ENCODE data around the gene NOP53. TPM values are rescaled to one million over a fixed set of nuclear protein-coding genes. Genes with fewer than 3 reads are reported as not detected.
"Not testable (repeated sequence)": the region's sequence is repeated elsewhere in the genome, so short reads cannot be mapped to it uniquely, and the experiment has no call there.

The NOP53 gene
- total RNA-seq, 1 experiment from 2014 or later, result 146 TPM

DNA sequence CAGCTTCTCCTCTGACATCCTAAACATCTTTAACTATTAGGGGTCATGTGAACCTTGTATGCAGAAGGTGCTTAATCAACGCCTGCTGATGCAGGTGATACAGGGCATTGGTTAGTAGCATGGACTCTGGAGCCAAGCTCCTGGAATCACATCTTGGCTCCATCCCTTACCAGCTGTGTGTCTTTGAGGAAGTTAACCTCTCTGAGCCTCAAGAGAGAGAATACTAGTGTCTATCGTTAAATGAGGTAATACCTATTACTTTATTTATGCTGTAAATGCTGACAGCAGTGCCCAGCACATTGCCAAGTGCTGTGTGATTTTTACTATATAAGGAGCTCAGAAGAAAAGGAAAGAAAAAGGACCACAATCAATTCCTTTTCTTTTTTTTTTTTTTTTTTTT is 22.0 kb downstream of the NOP53 start:
- no peak overlapping the region for H3K4me3 ChIP-seq (ENCODE audit: low read depth, low read length, poor library complexity, severe bottlenecking)
- BruUV-seq (replicated peaks), result no TSS peak
- H3K4me1 ChIP-seq (ENCODE audit: insufficient read depth, low read length, poor library complexity, severe bottlenecking), result no peaks in the 10 kb centered on the region
- no peak for TF ChIP-seq EZH2 (IDR thresholded peaks at IDR 0.05; ENCODE audit: borderline replicate concordance, low read depth, low read length, poor library complexity, severe bottlenecking)
- TF ChIP-seq, protein P1, sequence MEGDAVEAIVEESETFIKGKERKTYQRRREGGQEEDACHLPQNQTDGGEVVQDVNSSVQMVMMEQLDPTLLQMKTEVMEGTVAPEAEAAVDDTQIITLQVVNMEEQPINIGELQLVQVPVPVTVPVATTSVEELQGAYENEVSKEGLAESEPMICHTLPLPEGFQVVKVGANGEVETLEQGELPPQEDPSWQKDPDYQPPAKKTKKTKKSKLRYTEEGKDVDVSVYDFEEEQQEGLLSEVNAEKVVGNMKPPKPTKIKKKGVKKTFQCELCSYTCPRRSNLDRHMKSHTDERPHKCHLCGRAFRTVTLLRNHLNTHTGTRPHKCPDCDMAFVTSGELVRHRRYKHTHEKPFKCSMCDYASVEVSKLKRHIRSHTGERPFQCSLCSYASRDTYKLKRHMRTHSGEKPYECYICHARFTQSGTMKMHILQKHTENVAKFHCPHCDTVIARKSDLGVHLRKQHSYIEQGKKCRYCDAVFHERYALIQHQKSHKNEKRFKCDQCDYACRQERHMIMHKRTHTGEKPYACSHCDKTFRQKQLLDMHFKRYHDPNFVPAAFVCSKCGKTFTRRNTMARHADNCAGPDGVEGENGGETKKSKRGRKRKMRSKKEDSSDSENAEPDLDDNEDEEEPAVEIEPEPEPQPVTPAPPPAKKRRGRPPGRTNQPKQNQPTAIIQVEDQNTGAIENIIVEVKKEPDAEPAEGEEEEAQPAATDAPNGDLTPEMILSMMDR (conservative IDR thresholded peaks at IDR 0.05; ENCODE audit: low read depth, low read length), result no peak
- H3K36me3 ChIP-seq (ENCODE audit: insufficient read depth, low read length, poor library complexity, severe bottlenecking), result no peaks in the 10 kb centered on the region
- intact Hi-C loops (cut with micrococcal nuclease; ENCODE audit: unreplicated experiment), result no loop called here
- DNase-seq (ENCODE audit: low spot score), result no peak
- POLR2A ChIA-PET (ENCODE audit: low non-redundant PET), result no interaction called here
- CTCF ChIA-PET, result interaction anchor here (0.6 to 0.7 kb wide), 2 partner anchors 10 to 55 kb away, joined by 4 to 5 read pairs; no protein-coding TSS in a partner anchor
- H3K27ac ChIP-seq (ENCODE audit: low read depth, low read length, poor library complexity, severe bottlenecking), result no peak overlapping the region
- no peaks in the 10 kb centered on the region for H3K27me3 ChIP-seq (replicated peaks; ENCODE audit: insufficient read depth, low read depth, low read length, poor library complexity)
- no peaks in the 10 kb centered on the region for H3K9me3 ChIP-seq (ENCODE audit: low read depth, low read length, poor library complexity, severe bottlenecking)

DNA sequence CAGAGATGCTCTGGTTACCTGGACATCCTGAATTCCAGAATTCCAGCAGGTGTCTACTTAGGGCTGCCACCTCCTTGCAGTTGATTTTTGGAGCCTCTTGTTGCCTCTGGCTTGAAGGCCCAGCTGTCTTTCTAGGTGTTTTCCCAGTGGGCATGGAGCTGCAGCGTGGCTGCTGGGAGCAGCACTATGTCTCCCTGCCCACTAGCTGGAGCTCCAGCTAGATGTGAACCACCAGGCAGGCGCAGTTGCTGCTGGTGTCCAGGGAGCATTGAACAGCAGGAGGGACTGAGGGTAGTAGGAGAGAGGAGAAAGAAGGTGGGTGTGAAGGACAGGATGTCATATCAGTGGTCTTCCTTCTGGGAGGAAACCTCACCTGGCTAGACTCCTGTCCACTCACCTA is 23.3 kb downstream of the NOP53 start:
- TF ChIP-seq, protein P1 (conservative IDR thresholded peaks at IDR 0.05; ENCODE audit: low read depth, low read length), result no peak
- TF ChIP-seq EZH2 (IDR thresholded peaks at IDR 0.05; ENCODE audit: borderline replicate concordance, low read depth, low read length, poor library complexity, severe bottlenecking), result no peak
- H3K9me3 ChIP-seq (ENCODE audit: low read depth, low read length, poor library complexity, severe bottlenecking), result no peaks in the 10 kb centered on the region
- POLR2A ChIA-PET (ENCODE audit: low non-redundant PET), result no interaction called here
- intact Hi-C loops (cut with micrococcal nuclease; ENCODE audit: unreplicated experiment), result no loop called here
- CTCF ChIA-PET, result interaction anchor here (0.6 kb wide), 1 partner anchor 364 kb away, joined by 5 read pairs; no protein-coding TSS in a partner anchor
- no peak for DNase-seq (ENCODE audit: low spot score)
- BruUV-seq (replicated peaks), result no TSS peak
- H3K4me1 ChIP-seq (ENCODE audit: insufficient read depth, low read length, poor library complexity, severe bottlenecking), result no peaks in the 10 kb centered on the region
- H3K36me3 ChIP-seq (ENCODE audit: insufficient read depth, low read length, poor library complexity, severe bottlenecking), result no peaks in the 10 kb centered on the region
- H3K27ac ChIP-seq (ENCODE audit: low read depth, low read length, poor library complexity, severe bottlenecking), result no peak overlapping the region
- no peaks in the 10 kb centered on the region for H3K27me3 ChIP-seq (replicated peaks; ENCODE audit: insufficient read depth, low read depth, low read length, poor library complexity)
- no peak overlapping the region for H3K4me3 ChIP-seq (ENCODE audit: low read depth, low read length, poor library complexity, severe bottlenecking)

DNA sequence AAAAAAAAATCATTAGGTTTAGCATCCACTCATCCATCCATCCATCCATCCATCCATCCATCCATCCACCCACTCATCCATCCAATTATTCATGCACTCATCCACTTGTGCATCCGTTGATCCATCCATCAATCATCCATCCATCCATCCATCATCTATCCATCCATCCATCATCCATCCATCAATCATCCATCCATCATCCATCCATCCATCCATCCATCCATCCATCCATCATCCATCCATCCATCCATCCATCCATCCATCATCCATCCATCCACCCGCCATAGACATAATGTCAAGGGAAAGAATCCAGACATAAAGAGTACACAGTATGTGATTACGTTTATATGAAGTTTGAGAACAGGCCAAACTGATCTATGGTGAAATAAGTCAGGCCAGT is 24.2 kb downstream of the NOP53 start:
- ChIA-PET POLR2A (ENCODE audit: low non-redundant PET) (no interaction called here), CTCF (no interaction called here)
- H3K27ac ChIP-seq (ENCODE audit: low read depth, low read length, poor library complexity, severe bottlenecking), result no peak overlapping the region
- DNase-seq (ENCODE audit: low spot score), result no peak
- H3K4me1 ChIP-seq (ENCODE audit: insufficient read depth, low read length, poor library complexity, severe bottlenecking), result no peaks in the 10 kb centered on the region
- H3K36me3 ChIP-seq (ENCODE audit: insufficient read depth, low read length, poor library complexity, severe bottlenecking), result no peaks in the 10 kb centered on the region
- H3K27me3 ChIP-seq (replicated peaks; ENCODE audit: insufficient read depth, low read depth, low read length, poor library complexity), result no peaks in the 10 kb centered on the region
- H3K4me3 ChIP-seq (ENCODE audit: low read depth, low read length, poor library complexity, severe bottlenecking), result no peak overlapping the region
- H3K9me3 ChIP-seq (ENCODE audit: low read depth, low read length, poor library complexity, severe bottlenecking), result no peaks in the 10 kb centered on the region
- intact Hi-C loops (cut with micrococcal nuclease; ENCODE audit: unreplicated experiment), result no loop called here
- TF ChIP-seq, protein P1 (conservative IDR thresholded peaks at IDR 0.05; ENCODE audit: low read depth, low read length), result no peak
- TF ChIP-seq EZH2 (IDR thresholded peaks at IDR 0.05; ENCODE audit: borderline replicate concordance, low read depth, low read length, poor library complexity, severe bottlenecking), result no peak
- BruUV-seq (replicated peaks), result no TSS peak

DNA sequence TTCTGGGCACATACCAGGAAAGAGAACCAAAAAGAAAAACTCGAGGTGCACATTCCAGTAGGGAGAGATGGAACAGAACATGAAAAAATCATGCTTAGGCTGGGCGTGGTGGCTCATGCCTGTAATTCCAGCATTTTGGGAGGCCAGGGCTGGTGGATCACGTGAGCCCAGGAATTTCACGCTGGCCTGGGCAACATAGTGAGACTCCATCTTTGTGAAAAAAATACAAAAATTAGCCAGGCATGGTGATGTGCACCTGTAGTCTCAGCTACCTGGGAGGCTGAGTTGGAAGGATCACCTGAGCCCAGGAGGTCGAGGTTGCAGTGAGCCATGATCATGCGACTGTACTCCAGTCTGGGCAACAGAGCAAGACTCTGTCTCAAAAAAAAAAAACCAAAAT is 25.9 kb downstream of the NOP53 start:
- H3K4me1 ChIP-seq (ENCODE audit: insufficient read depth, low read length, poor library complexity, severe bottlenecking); H3K27ac ChIP-seq (ENCODE audit: low read depth, low read length, poor library complexity, severe bottlenecking); POLR2A ChIA-PET (ENCODE audit: low non-redundant PET); H3K36me3 ChIP-seq (ENCODE audit: insufficient read depth, low read length, poor library complexity, severe bottlenecking); BruUV-seq (replicated peaks); H3K4me3 ChIP-seq (ENCODE audit: low read depth, low read length, poor library complexity, severe bottlenecking); intact Hi-C loops (cut with micrococcal nuclease; ENCODE audit: unreplicated experiment); H3K9me3 ChIP-seq (ENCODE audit: low read depth, low read length, poor library complexity, severe bottlenecking); CTCF ChIA-PET; DNase-seq (ENCODE audit: low spot score); H3K27me3 ChIP-seq (replicated peaks; ENCODE audit: insufficient read depth, low read depth, low read length, poor library complexity): not testable (repeated sequence)
